Activated T-helper 1 cell treated with anti-CD3 and anti-CD28 coated beads, Interleukin-2, amount 50 U/mL, for 16 hours (primary cell): ENCODE measurements around the gene CTSD.
"Not testable (repeated sequence)": the region's sequence is repeated elsewhere in the genome, so short reads cannot be mapped to it uniquely, and the experiment has no call there.

Source experiments
- DNase-seq, 2 donors: peaks; one replicate each; pipeline ENCODE4 v3.0.0-alpha.2; 2020; ENCODE audit warnings: low read depth in 1 of 2, low spot score in 1 of 2

Gene CTSD

DNA sequence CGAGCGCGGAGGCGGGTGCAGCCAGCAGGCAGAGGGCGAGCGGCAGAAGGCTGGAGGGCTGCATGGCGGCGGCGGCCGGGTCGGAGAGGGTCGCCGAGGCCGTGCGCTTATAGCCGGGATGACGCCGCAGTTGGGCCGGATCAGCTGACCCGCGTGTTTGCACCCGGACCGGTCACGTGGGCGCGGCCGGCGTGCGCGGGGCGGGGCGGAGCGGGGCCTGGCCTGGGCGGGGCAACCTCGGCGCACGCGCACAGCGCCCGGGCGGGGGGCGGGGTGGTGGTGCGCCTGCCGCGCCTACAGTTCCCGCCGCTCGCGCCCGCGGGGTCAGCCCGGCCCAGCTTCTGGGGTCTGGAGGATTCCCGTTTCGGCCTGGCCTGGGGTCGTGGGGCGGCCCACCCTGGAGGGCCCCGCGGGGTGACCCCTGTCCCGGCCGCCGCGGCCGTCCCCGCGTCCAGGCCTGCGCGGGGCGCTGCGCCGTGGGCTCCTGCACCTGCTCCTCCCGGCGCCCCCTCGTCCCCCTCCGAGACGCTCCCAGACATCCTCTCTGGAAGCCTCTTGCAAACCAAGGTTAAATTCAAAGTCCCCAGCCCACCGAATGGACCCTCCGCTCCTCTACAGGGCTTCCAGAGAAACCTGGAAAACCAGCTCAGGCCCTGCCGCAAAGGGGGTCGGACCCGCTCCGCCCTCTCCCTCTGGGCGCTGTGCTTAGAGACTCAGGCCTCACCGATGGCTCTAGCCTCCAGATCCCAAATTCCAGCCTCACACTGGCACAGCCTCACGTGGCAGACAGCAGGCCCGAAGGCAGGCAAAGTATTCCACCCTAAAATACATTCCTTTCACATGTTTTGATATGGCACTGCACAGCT, at the start of gene CTSD:
Gene CTSD (minus strand): TSS at position 132 of the 866 bp plus-strand sequence. CDS start 68 bp downstream, at position 64.
- DNase-seq, result peak; percentile 72 to 82

DNA sequence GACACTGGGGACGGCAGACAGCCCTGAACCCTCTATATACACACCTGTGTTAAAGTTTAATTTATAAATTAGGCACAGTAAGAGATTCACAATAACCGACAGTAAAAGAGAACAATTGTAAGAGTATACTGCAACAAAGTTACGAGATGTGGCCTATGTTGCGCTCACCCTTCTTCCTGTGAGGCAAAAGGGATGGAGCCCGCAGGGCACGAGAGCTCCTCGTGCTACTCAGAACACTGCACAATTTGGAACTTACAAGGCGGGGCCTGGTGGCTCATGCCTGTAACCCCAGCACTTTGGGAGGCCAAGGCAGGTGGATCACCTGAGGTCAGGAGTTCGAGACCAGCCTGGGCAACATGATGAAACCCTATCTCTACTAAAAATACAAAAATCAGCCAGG, 49.6 kb upstream of the CTSD start:
- not testable (repeated sequence) for DNase-seq

DNA sequence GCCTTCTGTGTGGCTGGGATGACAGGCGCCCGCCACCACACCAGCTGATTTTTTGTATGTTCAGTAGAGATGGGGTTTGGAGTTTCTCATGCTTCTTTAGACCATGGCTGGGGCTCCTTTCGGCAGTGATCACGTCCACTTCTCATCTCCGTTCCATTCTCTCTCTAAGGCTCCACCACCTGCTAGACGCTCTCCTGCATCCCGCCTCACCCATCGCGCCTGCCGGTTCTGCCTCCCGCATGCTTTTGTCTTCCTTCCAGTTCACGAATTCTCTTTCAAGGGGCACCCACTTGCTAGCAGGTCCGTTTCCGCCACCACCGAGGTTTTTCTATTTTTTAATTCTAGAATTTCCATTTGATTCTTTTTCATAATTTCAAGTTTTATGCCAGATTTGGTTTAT, 49.1 kb upstream of the CTSD start:
- no peak for DNase-seq

DNA sequence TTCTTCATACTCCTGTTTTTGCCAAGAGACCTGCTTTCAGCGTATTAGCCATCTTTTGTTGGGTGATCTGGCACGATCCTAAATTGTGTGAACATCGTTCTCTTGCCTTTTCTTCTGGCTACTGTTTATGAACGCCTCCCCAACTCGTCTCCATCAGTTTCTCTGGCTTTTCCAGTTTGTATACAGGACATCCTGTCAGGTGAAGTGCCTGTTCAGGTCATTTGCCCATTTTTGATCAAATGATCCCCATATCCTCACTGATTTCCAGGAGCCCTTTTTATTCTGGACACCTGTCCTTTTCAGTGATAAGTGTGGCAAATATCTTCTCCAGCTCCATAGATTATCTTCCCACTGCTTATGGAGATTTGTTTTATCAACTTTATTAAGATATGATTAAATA, 48.5 kb upstream of the CTSD start:
- no peak for DNase-seq

DNA sequence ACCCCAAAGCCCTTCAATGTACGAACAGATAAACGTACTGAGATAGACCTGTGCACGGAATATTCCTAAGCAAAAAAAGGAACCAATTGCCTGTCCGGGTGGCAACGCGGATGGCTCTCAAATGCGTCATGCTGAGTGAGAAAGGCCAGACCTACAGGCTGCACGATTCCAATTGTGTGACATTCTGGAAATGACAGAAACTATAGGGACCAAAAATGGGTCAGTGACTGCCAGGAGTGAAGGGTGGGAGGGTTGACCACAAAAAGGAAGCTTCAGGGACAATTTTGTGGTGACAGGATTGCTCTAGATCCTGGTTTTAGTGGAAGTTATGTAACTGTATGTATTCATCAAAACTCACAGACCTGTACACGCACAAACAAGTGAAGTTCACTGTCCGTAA, 47.0 kb upstream of the CTSD start:
- no peak for DNase-seq

DNA sequence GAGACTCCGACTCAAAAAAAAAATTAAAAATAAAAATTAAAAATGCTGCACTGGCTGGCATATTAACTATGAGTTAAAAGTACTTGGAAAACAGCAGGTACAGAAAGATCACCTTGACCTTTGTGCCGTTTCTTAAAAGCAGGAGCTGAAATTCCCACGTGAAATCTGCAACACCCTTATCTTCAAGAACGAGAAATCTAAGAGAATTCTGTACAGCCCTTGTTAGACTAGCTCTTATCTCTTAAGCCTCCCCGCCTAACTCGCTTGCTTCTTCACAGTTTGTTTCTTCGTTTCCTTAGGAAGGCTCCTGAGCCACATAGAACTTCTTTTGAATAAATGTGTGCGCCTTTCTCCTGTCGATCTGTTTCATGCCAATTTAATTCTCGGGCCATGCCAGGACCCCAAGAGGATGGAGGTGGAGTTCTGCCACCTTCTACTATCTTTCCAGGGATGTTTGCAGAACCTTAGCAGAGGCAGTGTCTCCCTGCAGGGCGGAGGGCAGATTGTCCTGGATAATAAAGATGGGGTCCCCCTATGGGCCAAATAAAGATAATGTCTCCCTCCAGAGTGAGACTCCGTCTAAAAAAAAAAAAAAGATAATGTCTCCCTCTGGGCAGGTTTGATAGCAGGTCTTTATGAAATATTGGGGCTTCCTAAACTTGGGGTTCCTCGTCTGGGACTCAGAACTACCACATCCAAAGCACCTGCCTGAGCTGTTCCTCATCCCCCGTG, 43.7 kb upstream of the CTSD start:
- DNase-seq, result no peak

DNA sequence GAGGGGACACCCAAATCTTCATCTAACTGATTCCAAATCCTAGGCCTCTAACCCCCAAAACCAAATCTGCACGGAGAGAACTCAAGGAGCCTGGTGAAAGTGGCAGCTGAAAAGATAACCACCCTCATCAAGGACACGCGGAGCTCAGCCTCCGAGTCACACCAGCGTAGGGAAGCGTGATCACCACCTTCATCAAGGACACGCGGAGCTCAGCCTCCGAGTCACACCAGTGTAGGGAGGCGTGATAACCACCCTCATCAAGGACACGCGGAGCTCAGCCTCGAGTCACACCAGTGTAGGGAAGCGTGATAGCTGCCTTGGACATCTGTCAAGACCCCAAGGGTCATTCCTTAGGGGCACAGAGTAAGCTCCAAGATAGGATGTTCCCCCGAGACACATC, 41.8 kb upstream of the CTSD start:
- DNase-seq, result no peak

DNA sequence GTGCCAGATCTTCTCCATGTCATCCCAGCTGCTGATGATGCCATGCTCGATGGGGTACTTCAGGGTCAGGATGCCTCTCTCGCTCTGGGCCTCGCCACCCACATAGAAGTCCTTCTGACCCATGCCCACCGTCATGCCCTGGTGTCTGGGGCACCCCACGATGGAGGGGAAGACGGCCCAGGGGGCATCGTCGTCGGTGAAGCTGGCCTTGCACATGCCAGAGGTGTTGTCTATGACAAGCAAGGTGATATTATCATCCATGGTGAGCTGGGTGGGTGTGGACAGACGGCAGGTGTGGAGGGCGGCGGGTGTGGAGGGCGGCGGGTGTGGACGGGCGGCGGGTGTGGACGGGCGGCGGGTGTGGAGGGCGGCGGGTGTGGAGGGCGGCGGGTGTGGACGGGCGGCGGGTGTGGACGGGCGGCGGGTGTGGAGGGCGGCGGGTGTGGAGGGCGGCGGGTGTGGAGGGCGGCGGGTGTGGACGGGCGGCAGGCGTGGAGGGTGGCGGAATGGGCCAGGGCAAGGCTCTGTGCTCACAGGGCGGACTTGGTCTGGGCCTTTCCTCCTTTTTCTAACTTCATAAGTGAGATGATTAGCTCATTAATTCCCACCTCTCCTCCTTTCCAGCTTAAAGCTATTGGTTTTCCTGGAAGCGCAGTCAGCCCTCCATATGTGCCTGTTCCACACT, 40.2 kb upstream of the CTSD start:
- not testable (repeated sequence) for DNase-seq

DNA sequence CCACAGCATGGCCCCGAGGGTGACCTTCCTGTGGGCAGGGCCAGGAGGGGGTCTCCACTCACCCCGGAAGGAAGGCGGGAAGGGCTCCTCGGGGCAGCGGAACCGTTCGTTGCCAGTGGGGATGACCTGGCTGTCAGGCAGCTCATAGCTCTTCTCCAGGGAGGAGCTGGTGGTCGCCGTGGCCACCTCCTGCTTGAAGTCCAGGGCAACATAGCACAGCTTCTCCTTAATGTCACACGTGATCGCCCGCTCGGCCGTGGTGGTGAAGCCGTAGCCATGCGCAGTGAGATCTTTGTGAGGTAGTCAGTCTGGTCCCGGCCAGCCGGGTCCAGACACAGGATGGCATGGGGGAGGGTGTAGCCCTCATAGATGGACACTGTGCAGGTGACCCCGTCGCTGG, 39.5 kb upstream of the CTSD start:
- DNase-seq, result no peak

DNA sequence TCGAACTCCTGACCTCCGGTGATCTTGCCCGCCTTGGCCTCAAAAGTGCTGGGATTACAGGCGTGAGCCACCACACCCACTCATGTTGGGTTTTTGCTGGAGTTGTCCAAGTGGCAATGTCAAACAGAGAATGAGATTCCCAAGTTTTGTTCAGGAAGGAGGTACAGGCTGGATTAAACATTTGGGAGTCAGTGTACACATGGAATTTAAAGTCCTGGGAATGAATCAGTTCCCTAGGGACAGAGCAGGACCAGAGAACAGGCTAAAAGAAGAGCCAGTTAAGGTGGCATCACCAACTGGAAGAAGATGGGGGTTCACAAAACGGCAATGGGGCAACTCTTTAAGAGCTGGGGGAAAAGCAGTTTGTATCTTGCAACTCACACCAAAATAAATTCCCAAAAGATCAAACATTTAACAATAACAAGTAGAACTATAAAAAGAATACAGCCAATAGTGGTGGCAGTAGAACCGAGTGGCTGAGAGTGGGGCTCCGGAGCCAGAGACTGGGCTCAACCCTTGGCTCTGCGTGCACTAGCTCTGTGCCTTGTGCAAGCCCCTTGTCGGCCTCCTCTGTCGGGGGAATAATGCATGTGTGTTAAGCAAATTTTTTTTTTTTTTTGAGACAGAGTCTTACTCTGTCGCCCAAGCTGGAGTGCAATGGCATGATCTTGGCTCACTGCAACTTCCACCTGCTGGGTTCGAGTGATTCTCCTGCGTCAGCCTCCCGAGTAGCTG, 33.8 kb upstream of the CTSD start:
- DNase-seq, result no peak

DNA sequence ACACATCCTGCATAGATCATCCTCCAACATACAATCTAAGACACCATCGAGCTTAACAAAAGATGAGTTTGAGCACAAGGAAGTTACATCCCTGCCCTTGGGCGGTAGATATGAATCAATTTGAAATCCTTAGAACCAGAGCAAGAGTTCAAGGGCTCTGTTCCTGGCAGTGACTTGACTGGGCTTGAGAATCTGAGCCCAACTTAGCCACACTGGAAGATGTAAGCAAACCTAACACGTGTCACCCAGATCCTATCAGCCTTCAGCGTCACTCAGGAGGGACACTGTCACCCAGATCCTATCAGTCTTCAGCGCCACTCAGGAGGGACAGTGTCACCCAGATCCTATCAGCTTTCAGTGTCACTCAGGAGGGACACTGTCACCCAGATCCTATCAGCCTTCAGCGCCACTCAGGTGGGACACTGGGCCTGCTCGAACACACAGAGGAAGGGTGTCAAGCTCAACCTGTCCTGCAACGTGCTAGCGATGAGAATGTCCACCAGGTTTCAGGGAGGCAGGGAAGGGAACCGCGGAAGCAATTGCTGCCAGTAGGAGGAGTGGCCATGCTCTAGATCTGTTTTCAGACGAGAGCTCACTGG, 32.8 kb upstream of the CTSD start:
- no peak for DNase-seq

DNA sequence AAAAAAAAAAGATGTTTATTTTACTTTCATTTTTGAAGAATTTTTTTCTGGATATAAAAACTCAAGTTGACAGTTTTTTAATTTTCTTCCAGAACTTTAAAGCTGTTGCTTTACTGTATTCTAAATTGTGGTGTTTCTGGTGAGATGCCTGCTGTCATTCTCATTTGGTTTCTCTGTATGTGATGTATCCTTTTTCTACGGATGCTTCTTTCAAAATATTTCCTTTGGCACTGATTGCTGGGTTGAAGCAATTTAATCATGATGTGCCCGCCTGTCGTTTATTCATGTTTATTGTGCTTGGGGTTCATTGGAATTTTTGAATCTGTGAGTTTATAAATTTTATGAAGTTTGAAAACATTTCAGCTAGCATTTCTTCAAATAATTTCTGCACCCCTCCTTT, 29.4 kb upstream of the CTSD start:
- DNase-seq, result no peak

DNA sequence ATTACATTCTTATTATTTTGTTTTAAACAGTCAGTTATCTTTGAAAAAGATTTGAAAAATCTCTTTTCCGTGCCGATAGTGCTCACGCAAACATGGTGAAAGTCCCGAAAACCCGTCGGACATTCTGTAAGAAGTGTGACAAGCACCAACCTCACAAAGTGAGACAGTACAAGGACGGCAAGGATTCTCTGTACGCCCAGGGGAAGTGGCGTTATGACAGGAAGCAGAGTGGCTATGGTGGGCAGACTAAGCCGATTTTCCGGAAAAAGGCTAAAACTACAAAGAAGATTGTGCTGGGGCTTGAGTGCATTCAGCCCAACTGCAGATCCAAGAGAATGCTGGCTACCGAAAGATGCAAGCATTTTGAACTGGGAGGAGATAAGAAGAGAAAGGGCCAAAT, 28.7 kb upstream of the CTSD start:
- DNase-seq, result no peak

DNA sequence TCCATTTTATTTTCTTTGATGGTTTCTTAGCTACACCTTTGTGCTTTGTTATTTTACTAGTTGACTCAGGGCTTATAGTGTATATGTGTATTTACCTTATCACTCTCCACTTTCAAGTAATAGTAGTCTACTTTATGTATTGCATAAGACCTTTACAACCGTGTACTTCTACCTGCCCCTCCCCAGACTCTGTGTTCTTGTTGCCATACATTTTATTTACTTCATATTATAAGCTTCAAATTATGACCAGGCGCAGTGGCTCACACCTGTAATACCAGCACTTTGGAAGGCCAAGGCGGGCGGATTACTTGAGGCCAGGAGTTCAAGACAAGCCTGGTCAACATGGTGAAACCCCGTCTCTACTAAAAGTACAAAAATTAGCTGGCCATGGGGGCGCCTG, 28.2 kb upstream of the CTSD start:
- DNase-seq, result no peak

DNA sequence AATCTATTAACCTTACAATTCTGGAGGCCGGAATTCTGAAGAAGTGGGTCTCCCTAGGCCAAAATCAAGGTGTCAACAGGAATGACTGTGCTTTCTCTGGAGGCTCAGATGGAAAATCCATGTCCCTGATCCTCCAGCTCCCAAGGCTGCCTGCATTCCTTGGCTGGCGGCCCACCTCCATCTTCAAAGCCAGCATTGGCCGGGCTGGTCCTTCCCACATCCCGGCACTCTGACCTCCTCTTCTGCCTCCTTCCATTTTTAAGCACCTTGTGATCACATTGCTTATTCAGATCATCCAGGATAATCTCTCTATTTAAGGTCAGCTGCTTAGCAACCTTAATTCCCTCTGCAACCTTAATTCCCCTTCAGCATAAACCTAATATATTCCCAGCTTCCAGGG, 22.7 kb upstream of the CTSD start:
- no peak for DNase-seq

DNA sequence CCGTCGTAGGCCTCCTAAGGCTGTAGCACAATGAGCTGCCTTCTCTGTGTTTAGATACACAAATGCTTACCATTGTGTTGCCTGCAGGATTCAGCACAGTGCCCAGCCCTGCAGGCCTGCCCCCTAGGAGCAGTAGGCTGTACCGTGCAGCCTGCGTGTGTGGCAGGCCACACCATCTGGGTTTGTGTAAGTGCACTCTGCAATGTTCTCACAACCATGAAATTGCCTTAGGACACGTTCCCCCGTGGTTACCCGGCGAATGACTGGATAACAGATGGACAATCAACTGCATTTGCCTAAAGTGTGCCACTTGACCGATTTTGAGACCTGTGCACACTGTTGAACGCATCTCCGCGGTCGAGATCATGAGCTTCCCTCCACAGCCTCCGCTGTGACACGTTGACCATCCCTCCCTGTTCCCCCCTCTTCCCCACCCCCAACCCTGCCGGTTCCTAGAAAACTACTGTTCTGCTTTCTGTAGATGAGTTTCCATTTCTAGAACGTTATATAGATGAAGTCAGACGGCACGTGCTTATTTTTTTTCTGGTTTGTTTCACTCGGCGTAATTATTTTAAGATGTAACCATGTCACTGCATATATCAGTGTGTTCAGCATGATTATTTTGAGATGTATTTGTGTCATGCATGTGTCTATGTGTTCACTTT, 22.2 kb upstream of the CTSD start:
- no peak for DNase-seq

DNA sequence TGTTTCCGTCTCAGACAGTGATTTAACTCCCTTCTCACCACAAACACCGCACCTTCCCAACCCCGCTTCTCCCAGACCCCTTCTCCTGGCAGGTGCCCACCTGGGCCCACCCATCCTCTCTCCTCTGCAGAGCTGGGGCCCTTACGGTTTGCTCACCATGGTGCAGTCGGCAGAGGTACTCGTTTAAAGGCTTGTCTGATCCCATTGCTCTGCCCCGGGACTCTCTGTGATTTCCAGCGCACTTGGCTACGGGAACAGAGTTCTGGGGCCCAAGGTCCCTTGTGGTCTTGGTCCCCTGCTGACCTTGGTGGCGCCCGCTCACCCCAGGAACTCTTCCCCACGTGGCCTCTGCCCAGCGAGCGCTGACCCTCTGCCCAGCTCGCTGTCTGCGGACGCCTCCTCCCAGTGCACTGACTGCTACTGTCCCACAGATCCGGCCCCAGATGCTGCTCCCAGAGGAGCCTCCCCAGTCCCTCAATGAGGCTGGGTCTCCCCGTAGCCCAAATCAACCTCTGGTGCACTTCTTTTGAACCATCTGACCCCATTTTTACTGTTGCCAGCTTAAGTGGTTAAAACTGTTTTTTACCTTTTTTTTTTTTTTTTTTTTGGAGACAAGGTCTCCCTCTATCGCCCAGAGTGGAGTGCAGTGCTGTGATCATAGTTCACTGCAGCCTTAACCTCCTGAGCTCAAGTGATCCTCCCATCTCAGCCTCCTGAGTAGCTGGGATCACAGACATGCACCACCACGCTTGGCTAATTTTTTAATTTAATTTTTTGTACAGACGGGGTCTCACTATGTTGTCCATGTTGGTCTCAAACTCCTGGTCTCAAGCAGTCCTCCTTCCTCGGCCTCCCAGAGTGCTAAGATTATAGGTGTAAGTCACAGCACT, 21.3 kb upstream of the CTSD start:
- no peak for DNase-seq

DNA sequence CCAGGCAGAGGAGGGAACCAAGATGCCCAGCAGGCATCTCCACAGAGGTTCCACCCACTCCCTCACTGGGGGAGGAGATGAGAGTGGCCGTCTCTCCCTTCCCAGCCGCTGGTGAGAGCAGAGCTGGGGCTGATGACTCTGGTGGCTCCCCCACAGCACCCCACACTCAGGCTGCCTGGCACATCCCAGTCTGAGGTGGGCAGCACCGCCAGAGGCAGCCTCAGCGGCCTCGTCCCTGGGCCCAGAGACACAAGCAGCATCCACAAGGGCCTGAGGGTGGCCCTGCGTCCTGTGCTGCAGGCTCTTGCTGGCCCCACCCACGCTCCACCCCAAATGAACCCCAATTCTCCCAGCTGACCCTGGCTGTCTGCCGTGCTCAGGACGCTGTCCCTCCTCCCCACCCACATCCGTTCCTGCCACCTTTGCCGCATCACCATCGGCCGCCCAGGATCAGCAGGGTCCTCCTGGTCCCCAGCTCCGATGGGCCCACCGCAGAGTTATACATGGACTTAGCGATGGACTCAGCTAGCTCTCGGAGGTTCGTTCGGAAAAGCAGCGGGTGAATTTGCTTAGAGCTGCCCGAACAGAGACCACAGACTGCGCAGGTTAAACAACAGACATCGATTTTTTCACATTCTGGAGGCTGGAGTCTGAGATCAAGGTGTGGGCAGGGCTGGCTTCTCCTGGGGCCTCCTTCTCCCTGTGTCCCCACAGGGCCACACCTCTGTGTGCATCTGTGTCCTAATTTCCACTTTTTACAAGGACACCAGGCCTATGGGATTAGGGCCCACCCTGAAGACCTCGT, 20.2 kb upstream of the CTSD start:
- no peak for DNase-seq
